ENCODE measurements around the gene POM121L2.

POM121L2 gene

DNA sequence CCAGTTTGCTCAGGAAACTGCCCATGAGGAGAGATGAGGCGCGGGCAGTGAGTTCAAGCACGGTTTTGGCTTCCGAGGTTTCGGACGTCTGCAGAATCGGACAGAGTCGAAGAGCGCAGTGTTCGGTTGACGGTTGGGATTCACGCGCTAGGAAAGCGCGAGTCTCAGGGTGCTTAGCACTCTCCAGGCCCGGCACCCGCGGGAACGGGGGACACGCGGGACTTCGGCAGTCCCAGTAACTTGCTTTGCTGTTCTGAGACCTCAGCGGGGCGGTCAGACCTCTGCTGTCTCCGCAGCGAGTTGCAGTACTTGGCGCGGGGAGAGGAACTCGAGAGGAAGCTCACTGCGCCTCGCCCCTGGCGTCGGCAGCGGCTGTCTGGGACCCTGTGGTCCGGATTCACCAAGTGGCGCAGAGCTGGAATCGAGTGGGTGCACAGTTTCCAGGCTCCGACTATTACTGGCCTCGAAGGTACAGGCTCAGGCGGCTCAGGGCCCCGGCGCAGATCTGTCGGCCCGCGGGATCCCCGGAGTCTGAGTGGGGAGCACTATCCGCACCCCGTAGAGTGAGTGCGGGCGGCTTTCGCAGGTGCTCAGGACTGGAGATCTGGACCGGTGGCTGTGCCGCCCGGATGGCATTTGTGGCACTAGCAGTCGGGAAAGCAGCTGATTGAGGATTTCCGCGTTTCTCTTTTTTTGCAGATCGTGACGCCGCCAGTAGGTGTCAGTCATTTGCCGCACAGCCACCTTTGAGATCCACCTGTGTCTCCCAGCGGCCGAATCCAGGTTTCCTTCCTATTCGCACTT, at the start of gene POM121L2:
Gene POM121L2 (minus strand): TSS at position 128 of the 804 bp plus-strand sequence. CDS start 103 bp downstream, at position 25.
- no peak for FAIRE-seq

DNA sequence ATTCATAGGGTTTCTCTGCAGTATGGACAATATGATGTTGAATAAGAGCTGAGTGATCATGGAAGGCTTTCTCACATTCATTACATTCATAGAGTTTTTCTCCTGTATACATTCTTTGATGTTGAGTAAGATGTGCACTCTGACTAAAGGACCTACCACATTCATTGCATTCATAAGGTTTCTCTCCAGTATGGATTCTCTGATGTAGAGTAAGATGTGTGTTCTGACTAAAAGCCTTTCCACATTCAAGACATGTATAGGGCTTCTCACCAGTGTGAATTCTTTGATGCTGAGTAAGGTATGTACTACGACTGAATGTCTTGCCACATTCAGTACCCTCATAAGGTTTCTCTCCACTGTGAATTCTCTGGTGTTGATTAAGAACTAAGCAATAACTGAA, 47.2 kb upstream of the POM121L2 start:
- FAIRE-seq = no peak

DNA sequence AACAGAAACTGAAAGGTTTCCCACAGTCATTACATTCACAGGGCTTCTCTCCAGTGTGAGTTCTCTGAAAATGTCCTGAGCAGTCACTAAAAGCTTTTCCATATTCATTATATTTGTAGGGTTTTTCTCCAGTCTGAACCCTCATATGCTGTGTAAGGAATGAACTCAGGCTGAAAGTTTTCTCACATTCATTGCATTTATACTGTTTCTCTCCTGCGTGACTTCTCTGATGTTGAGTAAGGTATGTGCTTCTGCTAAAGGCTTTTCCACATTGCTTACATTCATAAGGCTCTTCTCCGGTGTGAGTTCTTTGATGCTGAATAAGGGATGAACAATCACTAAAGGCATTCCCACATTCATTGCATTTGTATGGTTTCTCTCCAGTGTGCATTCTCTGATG, 46.7 kb upstream of the POM121L2 start:
- FAIRE-seq = no peak

DNA sequence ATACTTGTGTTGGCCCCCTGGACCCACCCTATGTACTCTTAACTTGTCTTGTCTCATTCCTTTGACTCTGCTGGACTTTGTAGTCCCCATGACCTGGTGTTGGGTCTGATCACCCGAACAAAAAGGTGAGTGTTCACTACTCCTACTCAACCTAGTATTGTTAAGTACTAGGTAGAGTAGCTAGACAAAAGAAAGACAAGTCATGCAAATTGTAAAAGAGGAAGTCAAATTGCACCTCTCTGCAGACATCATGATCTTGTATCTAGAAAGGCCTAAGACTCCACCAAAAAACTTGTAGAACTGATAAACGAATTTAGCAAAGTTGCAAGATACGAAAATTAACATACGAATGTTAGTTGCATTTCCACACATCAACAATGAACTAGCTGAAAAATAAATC, 40.8 kb upstream of the POM121L2 start:
- no peak for FAIRE-seq

DNA sequence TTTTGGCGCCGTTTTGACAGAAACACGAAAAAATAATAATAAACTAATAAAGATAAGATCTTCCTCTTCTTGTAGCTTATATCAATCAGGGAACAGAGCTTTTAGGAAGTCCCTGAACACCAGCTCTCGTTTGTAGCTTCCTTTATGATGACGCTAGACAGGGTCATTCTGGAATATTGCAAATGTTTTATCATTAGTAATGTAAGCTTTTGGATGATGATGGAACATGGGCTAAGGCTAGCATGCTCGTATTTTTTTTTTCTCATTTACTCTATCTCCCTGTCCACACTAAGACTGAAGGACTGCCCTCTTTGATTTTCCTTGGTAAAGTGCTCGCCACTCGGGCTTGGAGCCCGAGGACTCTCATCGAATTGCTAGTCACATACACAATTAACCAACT, 22.1 kb upstream of the POM121L2 start:
- no peak for FAIRE-seq

DNA sequence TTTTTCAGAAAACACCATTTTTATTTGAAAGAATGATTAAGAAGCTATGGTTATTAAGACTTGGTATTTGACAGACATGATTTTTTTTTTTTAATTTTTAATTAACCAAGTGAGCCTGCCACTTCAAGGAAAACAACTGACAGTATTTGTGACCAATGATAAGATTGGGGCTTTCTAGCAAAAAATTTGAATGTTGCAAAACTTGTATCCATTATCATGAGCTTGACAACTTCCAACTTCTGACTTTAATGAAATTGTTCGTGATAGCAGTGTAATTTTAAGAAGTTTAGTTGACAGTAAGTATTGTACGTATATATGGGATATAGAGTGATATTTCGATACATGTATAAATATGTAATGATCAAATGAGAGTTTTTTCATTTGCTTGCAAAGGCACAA, 21.6 kb upstream of the POM121L2 start:
- FAIRE-seq = peak; percentile 67

DNA sequence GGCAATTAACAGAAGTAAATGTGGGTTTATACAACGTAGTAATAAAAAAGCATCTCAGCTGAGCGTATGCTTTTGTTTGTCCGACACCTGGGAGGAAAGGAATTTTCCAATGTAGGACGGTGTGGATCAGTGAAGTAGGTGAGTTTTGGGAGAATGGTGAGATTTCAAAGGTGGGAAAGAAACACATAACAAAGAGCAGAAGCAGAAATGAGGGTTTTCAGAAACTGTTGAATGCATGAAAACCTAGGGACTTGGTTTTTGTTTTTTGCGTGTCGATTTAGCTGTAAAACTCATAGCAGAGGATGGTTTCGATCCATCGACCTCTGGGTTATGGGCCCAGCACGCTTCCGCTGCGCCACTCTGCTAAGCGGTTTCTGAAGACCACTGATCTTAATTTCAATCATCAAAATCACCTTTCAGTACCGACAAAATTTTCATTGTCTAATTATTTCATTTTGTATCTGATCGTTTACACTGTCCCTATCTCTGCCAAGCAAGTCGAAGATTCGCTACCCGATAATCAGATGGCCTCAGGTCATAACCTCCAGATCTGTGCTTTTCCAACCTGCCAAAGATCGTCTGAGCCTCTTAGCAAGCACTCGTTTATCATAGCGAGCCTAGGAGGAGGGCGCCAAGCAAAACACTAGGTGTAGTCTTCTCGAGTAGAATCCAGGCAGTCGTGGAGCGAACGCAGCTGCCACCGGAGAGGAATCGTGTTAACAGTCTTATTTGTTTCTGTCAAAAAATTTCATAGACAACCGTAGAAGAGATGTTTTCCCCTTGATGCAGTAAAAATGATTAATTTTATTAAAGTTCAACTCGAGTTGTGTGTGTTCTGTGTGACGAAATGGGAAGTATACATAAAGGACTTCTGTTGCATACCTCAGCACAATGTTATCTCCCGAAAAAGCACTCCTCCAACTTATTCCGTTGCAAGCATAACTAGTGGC, 20.9 kb upstream of the POM121L2 start:
- FAIRE-seq = peak; percentile 96

DNA sequence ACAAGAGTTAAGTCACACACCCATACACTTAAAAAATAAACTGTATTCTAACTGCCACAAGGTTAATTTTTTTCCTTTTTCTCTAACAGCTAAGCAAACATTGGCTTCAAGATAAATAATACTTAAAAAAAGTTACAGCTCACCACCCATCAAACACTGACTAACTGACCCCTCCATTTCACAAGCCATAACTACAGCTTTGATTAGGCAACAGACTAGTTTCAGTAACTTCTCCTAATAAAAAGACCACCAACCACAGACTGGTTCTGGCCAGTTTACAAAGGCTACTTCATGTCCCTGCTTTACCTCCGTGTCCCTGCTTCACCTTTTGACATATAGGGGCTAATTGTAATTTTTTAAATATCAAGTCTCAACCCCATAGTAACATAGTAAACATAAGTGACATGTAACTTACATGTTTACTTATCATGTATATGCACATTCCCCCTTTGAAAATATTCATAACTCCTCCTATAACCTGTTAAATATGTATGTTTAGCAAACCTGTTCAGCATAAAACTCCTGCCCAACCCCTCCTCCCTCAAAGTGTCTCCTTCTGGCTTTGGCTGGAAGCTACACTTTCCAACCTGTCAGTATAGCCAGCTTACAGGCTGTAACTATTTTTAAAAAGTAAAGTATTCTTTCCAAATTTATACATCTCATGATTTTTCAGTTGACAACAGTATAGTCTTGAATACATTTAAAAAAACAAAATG, 15.1 kb upstream of the POM121L2 start:
- no peak for FAIRE-seq

DNA sequence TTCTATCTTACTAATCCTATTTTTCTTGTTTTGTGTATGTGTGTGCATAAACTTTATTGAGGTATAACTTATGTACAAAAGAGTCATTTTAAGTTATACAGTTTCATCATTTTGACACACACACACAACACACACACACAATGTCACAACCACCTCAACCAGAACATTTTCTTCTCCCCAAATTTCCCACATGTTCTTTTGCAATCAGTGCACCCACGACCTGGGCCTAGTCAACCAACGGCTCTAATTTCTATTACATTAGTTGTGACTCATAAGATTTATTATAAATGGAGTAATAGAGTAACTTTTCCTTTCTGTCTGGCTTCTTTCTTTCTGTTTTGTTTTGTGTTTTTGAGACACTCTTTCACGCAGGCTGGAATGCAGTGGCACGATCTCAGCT, 9.8 kb upstream of the POM121L2 start:
- no peak for FAIRE-seq

DNA sequence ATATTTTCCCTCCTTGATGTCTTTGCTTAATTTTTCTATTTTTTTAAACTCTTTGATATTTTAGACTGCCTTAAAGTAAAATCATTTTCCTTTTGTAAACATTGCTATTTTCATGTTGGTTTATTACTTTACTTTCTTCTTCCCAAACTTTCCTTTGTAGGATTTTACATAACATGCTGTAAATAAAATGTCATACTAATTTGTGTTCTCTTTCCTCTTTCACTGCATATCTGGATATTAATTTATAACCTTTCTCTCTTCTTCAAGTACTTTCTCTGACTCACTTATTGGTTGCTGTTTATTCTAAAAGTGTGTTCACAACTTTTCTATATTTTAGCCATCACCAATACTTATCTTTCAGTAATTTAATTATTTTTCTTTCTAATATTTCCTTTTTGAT, 9.3 kb upstream of the POM121L2 start:
- peak; percentile 84 for FAIRE-seq

DNA sequence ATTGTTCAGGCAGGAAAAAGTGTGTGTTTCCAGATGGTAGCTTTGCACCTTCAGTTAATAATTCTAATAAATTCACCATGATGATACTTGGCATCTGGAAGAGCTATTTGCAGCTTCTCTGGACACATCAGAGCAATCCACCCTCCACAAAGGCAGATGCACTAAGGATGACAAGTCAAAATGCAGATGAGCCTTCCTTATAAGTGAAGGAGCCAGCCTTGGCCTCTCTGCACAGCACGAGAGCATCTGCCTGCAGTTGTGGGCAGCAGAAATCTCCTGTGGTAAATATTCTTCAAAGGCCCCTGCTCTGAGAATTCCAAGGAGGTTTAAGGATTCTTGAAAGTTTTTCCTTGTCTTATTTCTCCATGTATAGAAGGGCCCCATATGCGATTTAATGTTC, 6.9 kb upstream of the POM121L2 start:
- no peak for FAIRE-seq

DNA sequence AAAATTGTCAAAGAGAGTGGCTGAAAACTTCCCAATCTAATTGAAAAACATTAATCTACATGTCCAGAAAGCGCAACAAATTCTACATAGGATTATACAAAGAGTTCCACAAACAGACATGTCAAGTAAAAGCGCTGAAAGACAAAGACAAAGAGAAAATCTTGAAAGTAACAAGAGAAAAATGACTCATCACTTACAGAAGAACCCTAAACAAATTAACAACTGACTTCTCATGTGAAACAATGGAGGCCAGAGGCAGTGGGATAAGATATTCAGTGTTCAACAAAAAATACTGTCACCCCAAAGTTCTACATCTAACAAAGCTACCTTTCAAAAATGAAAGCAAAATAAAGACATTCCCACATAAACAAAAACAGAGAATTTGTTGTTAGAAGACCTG, 2.0 kb upstream of the POM121L2 start:
- no peak for FAIRE-seq

DNA sequence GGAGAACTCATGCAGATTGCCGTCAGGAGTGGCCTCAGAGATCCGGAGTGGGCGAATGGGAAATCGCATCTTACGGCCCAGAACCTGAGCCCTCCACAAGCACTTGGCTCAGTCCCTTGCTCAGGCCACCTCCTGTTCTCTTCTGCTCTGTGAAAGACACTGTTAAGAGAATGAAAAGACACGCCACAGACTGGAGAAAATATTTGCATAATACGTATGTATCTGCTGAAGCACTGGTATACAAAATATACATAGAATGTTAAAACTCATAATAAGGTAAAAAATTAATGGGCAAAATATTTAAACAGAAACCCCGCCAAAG, 838 bp upstream of the POM121L2 start:
- no peak for FAIRE-seq

DNA sequence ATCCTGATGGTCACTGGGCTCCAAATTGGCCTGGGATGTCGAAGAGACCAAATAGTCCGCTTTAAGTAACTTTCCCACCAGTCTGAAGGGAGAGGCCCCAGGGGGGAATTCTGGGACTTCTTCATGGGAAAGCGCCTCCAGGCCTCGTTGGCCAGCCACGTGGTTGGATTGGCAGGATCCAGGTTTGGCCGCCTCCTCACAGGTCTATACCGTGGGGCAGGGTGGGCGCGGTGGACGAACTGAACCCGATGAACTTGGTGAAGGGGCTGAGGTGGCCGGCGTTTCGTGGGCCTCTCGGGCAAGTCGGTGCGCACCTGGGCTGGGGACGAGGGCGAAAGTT, 297 bp downstream of the POM121L2 start:
- FAIRE-seq = no peak

DNA sequence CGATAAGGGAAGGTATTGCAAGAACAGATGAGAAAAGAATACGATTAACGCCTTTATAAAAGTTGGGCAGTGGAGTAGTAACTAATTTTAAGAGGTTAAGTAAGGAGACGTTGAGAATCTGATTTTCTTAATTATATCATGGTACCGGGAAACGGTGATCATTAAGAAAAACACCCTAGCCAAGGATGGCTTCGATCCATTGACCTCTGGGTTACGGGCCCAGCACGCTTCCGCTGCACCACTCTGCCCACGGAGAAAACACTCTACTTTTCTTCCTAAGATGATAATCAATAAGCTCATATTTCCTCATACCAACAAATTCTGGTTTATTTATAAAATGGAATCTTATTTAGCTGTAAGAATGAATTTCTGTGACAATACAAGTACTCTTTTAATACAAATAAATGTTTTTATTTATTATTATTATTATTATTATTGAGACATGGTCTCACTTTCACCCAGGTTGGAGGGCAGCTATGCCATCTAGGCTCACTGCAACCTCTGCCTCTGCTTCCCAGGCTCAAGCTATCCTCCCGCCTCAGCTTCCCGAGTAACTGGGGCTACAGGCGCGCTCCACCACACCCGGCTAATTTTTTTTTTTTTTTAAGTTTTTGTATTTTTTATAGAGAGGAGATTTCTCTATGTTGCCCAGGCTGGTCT, 8.3 kb downstream of the POM121L2 start:
- FAIRE-seq = no peak

DNA sequence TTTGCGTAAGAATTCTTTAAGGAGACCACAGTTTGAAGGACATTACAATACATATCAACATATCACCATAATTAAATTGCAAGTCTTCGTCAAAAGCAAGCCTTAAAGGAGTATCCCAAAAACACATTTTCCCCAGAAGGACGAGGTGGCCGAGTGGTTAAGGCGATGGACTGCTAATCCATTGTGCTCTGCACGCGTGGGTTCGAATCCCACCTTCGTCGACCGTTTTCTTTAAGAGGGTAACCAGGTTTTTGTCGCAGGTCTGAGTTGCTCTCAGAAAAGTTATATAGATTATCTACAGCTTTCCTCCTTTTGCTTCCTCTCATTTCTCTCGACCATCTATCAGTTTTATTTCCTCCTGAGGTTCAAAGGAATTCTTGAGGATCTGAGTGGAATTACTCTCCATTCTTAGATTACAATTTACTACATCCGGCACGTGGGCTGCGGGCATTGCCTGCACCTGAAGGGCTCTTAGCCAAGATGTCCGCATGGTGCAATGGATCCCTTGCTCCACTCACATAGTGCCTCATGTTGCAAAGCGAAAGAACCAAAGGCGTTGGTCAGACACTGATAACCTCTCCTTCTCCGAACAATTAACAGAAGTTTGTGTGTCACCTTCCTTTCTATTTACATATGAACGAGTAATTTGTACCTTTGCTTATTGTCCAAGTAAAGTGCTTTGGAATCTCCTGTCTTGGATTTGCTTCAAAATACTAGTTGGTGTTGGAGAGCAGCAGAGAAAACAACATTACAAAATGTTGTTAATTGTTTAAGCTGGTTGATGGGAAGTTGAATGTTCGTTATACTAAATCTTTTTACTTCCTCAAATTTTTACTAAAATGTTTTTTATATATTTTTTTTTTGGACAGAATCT, 14.0 kb downstream of the POM121L2 start:
- FAIRE-seq = peak; percentile 17

DNA sequence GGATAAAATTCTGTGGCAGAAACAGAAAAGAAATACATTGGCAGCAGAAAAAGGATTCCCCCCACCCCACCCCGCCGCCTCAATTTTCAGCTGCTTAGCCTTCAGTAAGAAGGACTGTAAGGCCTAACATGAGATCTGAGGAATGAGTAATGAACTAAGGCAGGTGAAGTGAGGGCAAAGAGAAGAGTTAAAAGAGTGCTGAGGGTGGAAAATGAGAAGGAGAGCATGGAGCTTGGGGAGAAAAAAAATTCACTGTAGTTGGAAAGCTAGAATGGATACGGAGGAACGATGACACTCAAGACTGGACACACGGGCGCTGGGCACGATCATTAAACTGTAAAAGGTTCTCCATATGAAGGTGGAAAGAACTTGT, 14.6 kb downstream of the POM121L2 start:
- FAIRE-seq = no peak

DNA sequence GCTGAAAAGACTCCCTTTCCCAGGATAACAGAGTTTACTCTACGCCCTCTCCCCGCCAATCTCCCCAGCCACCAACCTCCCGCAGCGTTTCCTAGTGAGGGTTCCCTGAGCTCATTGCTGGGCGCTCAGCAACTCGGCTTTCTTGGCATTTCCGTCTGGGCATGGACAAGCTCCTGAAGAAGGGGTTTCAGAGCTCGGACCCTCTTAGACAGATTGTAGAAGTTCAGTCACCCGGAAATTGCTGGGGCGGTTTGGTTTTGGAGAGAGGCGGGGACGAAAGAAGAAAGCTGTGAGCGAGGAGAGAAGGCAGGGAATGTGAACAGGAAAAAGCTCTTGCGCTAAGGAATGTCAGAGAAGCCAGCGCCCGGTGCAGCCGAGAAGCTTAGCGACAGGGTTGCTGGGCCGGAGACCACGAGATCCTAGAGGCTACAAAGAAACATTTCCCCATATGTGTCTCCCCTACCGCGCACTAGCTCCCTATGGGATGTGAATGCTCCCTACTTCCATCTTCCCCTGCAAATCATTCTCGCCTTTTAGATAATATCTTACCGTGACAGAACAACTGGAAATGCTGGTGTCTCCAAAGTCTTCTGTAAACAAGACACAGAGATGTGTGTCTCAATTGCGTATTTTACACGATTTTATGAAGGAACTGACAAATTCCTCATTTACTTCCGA, 15.8 kb downstream of the POM121L2 start:
- FAIRE-seq = peak; percentile 85

DNA sequence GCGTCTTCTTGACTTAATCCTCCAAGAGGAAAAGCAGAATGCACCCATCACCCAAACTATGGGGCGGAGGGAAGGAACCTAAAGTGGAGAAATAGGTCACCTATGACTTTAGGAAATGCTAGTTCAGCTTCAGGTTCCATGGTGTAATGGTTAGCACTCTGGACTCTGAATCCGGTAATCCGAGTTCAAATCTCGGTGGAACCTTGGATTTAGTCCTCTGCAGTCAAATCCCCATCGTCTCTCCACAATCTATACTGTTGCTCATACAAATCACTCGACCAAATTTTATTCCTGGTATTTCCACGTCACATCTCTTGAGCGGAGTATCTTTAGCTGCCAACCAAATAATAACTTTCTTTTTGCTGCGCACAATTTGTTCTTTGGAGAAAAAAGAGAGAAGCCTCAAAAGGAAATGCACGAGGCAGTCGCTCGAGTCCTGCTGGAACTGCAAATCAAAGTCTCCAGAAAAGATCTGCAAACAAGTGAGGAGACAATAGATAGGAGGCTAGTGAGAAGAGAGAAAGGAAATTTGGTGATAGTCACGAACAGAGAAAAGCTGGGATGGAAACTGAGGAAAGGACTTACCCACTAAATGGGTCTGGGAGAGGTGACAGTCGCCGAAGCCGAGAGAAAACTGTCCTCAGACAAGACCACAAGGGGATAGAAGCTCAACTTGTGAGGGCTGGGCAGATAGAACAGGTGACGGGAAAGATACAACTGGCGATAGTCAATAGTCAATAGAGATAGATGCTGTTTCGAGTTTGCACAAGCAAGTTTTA, 16.6 kb downstream of the POM121L2 start:
- FAIRE-seq = peak; percentile 83

DNA sequence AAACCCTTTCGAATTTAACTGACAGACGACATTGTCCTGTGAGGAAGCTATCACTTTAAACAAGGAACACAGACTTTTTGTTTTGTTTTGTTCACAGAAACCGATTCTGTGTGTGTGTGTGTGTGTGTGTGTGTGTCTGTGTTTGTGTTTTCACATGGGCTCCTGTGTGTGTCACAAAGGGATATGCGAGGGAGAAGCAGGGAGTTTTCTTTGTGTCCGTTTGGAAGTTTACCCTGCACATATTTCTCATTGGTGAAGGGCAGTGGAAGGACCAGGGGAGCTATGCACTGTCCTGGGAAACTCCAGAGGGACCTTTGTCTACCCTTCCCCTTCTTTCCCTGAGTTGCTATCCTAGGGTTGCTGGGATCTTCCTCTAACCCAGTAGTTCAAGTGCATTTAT, 17.7 kb downstream of the POM121L2 start:
- peak; percentile 61 for FAIRE-seq

Measured in G401.6 (cell line).